Activated B cell treated with CpG ODN at 0.5 μM for 24 hours (primary cell): ENCODE results near the gene UQCRC1. TPM values are rescaled to one million over a fixed set of nuclear protein-coding genes. Genes with fewer than 3 reads are reported as not detected.

Source experiments
- ATAC-seq: fragments of 200-7000 bp; cut with Tn5 transposase; one replicate; pipeline ENCODE4 v1.10.0; 2021; ENCODE audit warnings: low read depth, mild to moderate bottlenecking, moderate library complexity
- CTCF ChIA-PET: fragments of 350-600 bp; sonication (Branson Sonifier 250); formaldehyde crosslinking; loops from one replicate; lab custom pipeline; 2021; ENCODE audit warnings: antibody characterized with exemption; lab: Charles Lee
- POLR2A ChIA-PET: fragments of 350-600 bp; sonication (Branson Sonifier 250); formaldehyde crosslinking; loops from one replicate; lab custom pipeline; 2021; ENCODE audit warnings: antibody characterized with exemption; lab: Charles Lee
- DNase-seq: peaks from one replicate; pipeline ENCODE4 v3.0.0; 2022
- H3K27ac Mint-ChIP-seq: one replicate; pipeline ENCODE4 v1.8.0; 2020; ENCODE audit warnings: mixed read lengths
- H3K27me3 Mint-ChIP-seq: one replicate; pipeline ENCODE4 v1.8.0; 2021; ENCODE audit warnings: mixed read lengths
- H3K36me3 Mint-ChIP-seq: one replicate; pipeline ENCODE4 v1.8.0; 2021; ENCODE audit warnings: low read depth, mixed read lengths
- H3K4me1 Mint-ChIP-seq: one replicate; pipeline ENCODE4 v1.8.0; 2021; ENCODE audit warnings: mixed read lengths
- H3K4me3 Mint-ChIP-seq: one replicate; pipeline ENCODE4 v1.8.0; 2020; ENCODE audit warnings: mild to moderate bottlenecking, mixed read lengths
- H3K9me3 Mint-ChIP-seq: one replicate; pipeline ENCODE4 v1.8.0; 2020; ENCODE audit warnings: mixed read lengths
- intact Hi-C: fragments of 100-400 bp; cut with micrococcal nuclease; formaldehyde crosslinking; loops from one replicate; pipeline ENCODE4 v1.15.1; 2024
- total RNA-seq: library from RNA; stranded (reverse); gene quantifications from 2 replicates; pipeline ENCODE4 v1.2.3, GENCODE V29; 2022
- TF ChIP-seq, protein P1 (sequence below): fragments of 200-600 bp; IDR thresholded peaks from one replicate; pipeline ENCODE4 v1.8.0; 2022; ENCODE audit warnings: antibody characterized with exemption, mild to moderate bottlenecking

The UQCRC1 gene
- total RNA-seq, 1 donor from 2014 or later: 117 TPM

DNA sequence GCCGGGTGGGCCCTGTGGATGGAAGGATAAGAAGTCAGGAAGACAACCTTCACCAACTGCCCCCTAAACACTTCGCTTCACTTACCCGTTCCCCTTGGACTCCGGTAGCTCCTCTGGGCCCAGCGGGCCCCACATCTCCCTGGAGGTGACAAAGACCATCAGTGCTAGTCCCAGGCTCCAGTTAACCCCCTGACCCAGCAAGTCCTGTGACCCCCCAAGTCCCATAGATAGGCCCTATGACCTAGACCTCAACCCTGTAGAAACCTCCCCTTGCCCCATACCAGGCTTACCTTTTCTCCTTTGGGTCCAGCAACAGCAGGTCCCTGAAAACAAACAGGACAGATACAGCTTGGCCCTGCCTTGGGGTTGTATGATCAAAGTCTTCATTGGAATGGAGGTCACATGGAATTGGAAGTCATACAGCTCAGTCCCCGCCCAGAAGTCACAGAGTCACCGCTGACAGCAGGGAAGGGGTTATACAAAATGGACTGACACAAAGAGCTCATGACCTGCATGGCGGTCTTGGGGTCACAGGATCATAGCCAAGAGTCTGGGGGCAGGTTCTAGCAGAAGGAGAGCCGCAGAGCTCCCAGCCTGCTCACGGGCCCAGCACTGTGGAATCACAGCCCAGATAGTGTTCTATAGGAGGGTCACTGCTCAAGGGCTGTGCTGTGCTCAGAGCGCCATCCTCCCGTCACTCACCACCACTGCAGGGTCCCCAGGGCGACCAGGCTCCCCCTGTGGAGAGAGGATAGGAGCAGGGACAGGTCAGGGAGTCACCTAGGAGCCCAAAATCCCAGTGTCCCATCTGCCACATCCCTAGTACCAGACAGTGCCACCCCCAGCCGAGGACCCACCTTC, 27.6 kb downstream of the UQCRC1 start:
- Mint-ChIP-seq H3K36me3 (no peaks in the 10 kb centered on the region), H3K27me3 (peaks cover 3% of the 10 kb centered on the region), H3K4me3 (no peak overlapping the region), H3K27ac (no peak overlapping the region), H3K4me1 (no peaks in the 10 kb centered on the region), H3K9me3 (no peaks in the 10 kb centered on the region)
- ChIA-PET POLR2A (no interaction called here), CTCF (no interaction called here)
- no peak for ATAC-seq
- TF ChIP-seq, protein P1, sequence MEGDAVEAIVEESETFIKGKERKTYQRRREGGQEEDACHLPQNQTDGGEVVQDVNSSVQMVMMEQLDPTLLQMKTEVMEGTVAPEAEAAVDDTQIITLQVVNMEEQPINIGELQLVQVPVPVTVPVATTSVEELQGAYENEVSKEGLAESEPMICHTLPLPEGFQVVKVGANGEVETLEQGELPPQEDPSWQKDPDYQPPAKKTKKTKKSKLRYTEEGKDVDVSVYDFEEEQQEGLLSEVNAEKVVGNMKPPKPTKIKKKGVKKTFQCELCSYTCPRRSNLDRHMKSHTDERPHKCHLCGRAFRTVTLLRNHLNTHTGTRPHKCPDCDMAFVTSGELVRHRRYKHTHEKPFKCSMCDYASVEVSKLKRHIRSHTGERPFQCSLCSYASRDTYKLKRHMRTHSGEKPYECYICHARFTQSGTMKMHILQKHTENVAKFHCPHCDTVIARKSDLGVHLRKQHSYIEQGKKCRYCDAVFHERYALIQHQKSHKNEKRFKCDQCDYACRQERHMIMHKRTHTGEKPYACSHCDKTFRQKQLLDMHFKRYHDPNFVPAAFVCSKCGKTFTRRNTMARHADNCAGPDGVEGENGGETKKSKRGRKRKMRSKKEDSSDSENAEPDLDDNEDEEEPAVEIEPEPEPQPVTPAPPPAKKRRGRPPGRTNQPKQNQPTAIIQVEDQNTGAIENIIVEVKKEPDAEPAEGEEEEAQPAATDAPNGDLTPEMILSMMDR: no peak
- intact Hi-C loops: no loop called here
- DNase-seq: no peak

DNA sequence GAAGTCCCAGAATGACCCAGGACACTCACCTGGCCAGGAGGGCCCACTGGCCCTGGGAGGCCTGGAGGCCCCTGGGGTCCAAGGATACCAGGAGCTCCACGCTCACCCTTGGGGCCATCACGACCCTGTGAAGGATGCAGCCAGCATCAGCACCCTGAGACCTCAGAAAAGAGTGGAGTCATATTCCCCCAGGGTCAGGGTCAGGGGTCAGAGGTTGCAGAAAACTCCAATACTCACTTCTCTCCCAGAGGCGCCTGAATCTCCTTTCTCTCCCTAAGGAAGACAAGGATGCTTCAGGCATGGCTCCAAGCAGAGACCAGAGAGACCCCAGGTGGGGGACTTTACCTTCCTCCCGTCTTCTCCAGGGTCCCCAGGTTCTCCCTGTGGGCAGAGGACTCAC, 32.8 kb downstream of the UQCRC1 start:
- no peak for DNase-seq
- Mint-ChIP-seq H3K27ac (no peak overlapping the region), H3K27me3 (peaks cover 1% of the 10 kb centered on the region), H3K9me3 (no peaks in the 10 kb centered on the region), H3K4me1 (no peaks in the 10 kb centered on the region), H3K4me3 (no peak overlapping the region), H3K36me3 (no peaks in the 10 kb centered on the region)
- TF ChIP-seq, protein P1: no peak
- intact Hi-C loops: no loop called here
- CTCF ChIA-PET: no interaction called here
- POLR2A ChIA-PET: no interaction called here
- ATAC-seq: no peak

DNA sequence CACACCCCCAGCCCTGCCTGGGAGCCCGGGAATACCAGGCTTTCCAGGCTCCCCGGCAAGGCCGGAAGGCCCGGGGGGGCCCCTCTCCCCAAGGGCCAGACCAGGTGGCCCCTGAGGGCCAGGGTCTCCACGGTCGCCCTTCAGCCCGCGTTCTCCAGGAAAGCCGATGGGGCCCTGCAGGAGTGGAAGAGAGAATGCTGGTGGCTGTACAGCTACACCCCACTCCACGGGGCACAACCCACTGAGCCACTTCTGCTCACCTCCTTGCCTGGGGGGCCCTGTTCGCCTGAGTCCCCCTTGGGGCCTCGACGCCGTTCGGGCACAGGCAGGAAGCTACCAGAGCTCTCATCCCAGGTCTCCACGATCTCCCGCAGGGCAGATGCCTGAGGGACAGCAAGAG, 34.1 kb downstream of the UQCRC1 start:
- H3K9me3 Mint-ChIP-seq: no peaks in the 10 kb centered on the region
- ChIA-PET POLR2A (no interaction called here), CTCF (no interaction called here)
- ATAC-seq (no peak), DNase-seq (no peak)
- H3K36me3 Mint-ChIP-seq: no peaks in the 10 kb centered on the region
- H3K27me3 Mint-ChIP-seq: no peaks in the 10 kb centered on the region
- TF ChIP-seq, protein P1: no peak
- no peaks in the 10 kb centered on the region for H3K4me1 Mint-ChIP-seq
- H3K27ac Mint-ChIP-seq: no peak overlapping the region
- no peak overlapping the region for H3K4me3 Mint-ChIP-seq
- intact Hi-C loops: no loop called here

DNA sequence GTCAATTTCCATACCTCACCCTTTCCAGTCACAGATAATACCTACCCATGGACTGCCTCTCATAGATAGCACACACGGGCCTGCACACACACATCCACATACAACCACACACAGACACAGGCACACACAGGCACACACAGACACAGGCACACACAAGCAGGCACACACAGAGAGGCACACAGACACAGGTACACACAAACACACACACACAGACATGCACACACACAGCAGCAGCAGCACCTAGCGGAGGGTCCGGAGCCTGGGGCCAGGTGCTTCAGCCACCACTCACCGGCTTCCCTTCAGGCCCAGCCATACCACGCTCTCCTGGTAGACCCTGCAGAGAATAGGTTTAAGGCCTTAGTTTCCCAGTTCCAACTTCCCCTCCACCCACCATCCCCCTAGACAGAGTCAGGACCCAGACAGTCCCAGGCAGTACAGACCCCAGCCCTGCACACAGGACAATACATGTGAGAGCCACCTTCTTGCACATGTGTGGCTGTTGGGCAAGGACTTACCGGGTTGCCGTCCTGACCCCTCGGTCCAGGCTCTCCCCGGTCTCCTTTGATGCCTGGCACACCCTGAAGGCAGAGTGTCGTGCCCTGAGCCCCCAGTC, 35.4 kb downstream of the UQCRC1 start:
- H3K4me3 Mint-ChIP-seq: no peak overlapping the region
- H3K9me3 Mint-ChIP-seq: no peaks in the 10 kb centered on the region
- no peaks in the 10 kb centered on the region for H3K27me3 Mint-ChIP-seq
- DNase-seq (no peak), ATAC-seq (no peak)
- TF ChIP-seq, protein P1: no peak
- H3K36me3 Mint-ChIP-seq: no peaks in the 10 kb centered on the region
- H3K27ac Mint-ChIP-seq: no peak overlapping the region
- ChIA-PET CTCF (no interaction called here), POLR2A (no interaction called here)
- intact Hi-C loops: no loop called here
- no peaks in the 10 kb centered on the region for H3K4me1 Mint-ChIP-seq

DNA sequence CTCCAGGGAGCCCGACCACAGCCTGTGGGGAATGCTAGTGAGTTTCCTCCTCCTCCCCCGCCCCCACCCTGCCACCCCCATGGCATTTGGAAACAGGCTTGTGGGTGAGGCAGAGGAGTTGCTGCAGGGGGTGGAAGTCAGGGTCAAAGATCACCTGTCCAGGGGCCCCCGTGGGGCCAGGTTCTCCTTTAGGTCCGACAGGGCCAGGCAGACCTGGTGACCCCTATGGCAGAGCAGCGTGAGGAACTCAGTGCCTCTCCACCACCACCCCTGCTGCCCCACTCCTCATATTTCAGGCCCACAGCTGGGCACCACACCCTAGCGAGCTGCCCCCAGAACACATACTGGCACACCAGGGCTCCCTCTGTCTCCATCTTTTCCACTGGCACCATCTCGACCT, 36.9 kb downstream of the UQCRC1 start:
- CTCF ChIA-PET: no interaction called here
- POLR2A ChIA-PET: no interaction called here
- intact Hi-C loops: no loop called here
- H3K9me3 Mint-ChIP-seq: no peaks in the 10 kb centered on the region
- H3K4me1 Mint-ChIP-seq: no peaks in the 10 kb centered on the region
- no peak overlapping the region for H3K27ac Mint-ChIP-seq
- H3K36me3 Mint-ChIP-seq: no peaks in the 10 kb centered on the region
- TF ChIP-seq, protein P1: no peak
- H3K27me3 Mint-ChIP-seq: no peaks in the 10 kb centered on the region
- DNase-seq (no peak), ATAC-seq (no peak)
- H3K4me3 Mint-ChIP-seq: no peak overlapping the region
